Measurements from ENCODE around the gene NPAS1.

GRCh38 chr19:47070756-47071155, 51.1 kb downstream of the NPAS1 start:
- TF ChIP-seq CTCF (IDR thresholded peaks at IDR 0.05 in 2 of 3, conservative IDR thresholded peaks at IDR 0.05 in 1 of 3; ENCODE audit: borderline replicate concordance in 1 of 3, insufficient read depth in 1 of 3, low read depth in 2 of 3, low read length in 2 of 3), result no peak
- no peak for TF ChIP-seq ZNF274 (IDR thresholded peaks at IDR 0.05; ENCODE audit: low read depth, low read length)
- TF ChIP-seq YY1 (IDR thresholded peaks at IDR 0.05; ENCODE audit: extremely low read depth, insufficient replicate concordance, low read depth, low read length), result no peak
- no peak for TF ChIP-seq POLR2AphosphoS5 (IDR thresholded peaks at IDR 0.05; ENCODE audit: low read depth, low read length)
- TF ChIP-seq RAD21 (IDR thresholded peaks at IDR 0.05; ENCODE audit: low read depth), result no peak
- TF ChIP-seq ZBTB33 (IDR thresholded peaks at IDR 0.05; ENCODE audit: extremely low read depth, insufficient replicate concordance, low read length), result no peak
- TF ChIP-seq POLR2A (IDR thresholded peaks at IDR 0.05; ENCODE audit: borderline replicate concordance, extremely low read depth, insufficient read depth, insufficient read length), result no peak
